SU-DHL-6 (cell line): ENCODE measurements around the gene CNRIP1.

Experiments
- H2AFZ ChIP-seq: fragments of 200-600 bp; sonication (generic); 2 replicates; pipeline ENCODE4 v1.6.1; 2014; ENCODE audit warnings: low read depth, mild to moderate bottlenecking, moderate library complexity, mixed read lengths, antibody characterized with exemption, low read length; ENCODE audit not compliant: severe bottlenecking
- H3F3A ChIP-seq: fragments of 200-600 bp; shearing (Covaris generic); 2 replicates; pipeline ENCODE4 v1.6.0; 2016; ENCODE audit warnings: antibody characterized with exemption, mild to moderate bottlenecking; ENCODE audit not compliant: insufficient read depth
- H3K27ac ChIP-seq: fragments of 200-600 bp; sonication (generic); 2 replicates; pipeline ENCODE4 v1.5.1; 2016; ENCODE audit warnings: low read depth, mild to moderate bottlenecking, low read length, moderate library complexity, mixed read lengths
- H3K27me3 ChIP-seq: fragments of 200-600 bp; sonication (generic), shearing (Covaris generic); 2 replicates; pipeline ENCODE4 v1.6.0; 2014; ENCODE audit warnings: mild to moderate bottlenecking, low read length
- H3K36me3 ChIP-seq: fragments of 200-600 bp; sonication (generic); 2 replicates; pipeline ENCODE4 v1.6.1; 2014; ENCODE audit warnings: mild to moderate bottlenecking, low read length, mixed read lengths
- H3K4me2 ChIP-seq: fragments of 300-600, 200-600 bp; shearing (Covaris generic), sonication (generic); 2 replicates; pipeline ENCODE4 v1.6.0; 2014; ENCODE audit warnings: low read length, low read depth, mild to moderate bottlenecking; ENCODE audit not compliant: poor library complexity, severe bottlenecking
- H3K4me3 ChIP-seq: fragments of 200-600 bp; sonication (generic); 2 replicates; pipeline ENCODE4 v1.5.1; 2014; ENCODE audit warnings: antibody characterized with exemption, low read length, mild to moderate bottlenecking, mixed read lengths; ENCODE audit not compliant: insufficient read depth, poor library complexity, severe bottlenecking
- H3K79me2 ChIP-seq: fragments of 200-600 bp; sonication (generic); 2 replicates; pipeline ENCODE4 v1.6.1; 2014; ENCODE audit warnings: mild to moderate bottlenecking, low read length, moderate library complexity; ENCODE audit not compliant: insufficient read depth
- H3K9ac ChIP-seq: fragments of 200-600 bp; sonication (generic); 2 replicates; pipeline ENCODE4 v1.7.0; 2014; ENCODE audit warnings: mild to moderate bottlenecking, low read length
- H3K9me2 ChIP-seq: fragments of 200-600 bp; sonication (generic); replicated peaks from 2 replicates; pipeline ENCODE4 v1.6.1; 2014; ENCODE audit warnings: low read length; ENCODE audit not compliant: insufficient read depth
- H3K9me3 ChIP-seq: fragments of 200-600 bp; sonication (generic); 2 replicates; pipeline ENCODE4 v1.6.1; 2014; ENCODE audit warnings: low read length, mixed read lengths; ENCODE audit not compliant: insufficient read depth
- H4K20me1 ChIP-seq: fragments of 200-600 bp; sonication (generic); 2 replicates; pipeline ENCODE4 v1.6.1; 2014; ENCODE audit warnings: low read depth, mild to moderate bottlenecking, antibody characterized with exemption, low read length, moderate library complexity, mixed read lengths
- EZH2phosphoT487 ChIP-seq: fragments of 200-600 bp; sonication (generic), shearing (Covaris generic); conservative IDR thresholded peaks from 2 replicates; pipeline ENCODE4 v1.6.1; 2018; ENCODE audit warnings: mild to moderate bottlenecking, antibody characterized with exemption, low read length, moderate library complexity, mixed read lengths
- TF ChIP-seq, protein P1 (sequence below): fragments of 200-600 bp; sonication (generic); IDR thresholded peaks from one replicate; pipeline ENCODE4 v1.5.1; 2017; ENCODE audit warnings: antibody characterized with exemption, mild to moderate bottlenecking, low read length, moderate library complexity; ENCODE audit not compliant: insufficient read depth, poor library complexity, severe bottlenecking

Gene CNRIP1

DNA sequence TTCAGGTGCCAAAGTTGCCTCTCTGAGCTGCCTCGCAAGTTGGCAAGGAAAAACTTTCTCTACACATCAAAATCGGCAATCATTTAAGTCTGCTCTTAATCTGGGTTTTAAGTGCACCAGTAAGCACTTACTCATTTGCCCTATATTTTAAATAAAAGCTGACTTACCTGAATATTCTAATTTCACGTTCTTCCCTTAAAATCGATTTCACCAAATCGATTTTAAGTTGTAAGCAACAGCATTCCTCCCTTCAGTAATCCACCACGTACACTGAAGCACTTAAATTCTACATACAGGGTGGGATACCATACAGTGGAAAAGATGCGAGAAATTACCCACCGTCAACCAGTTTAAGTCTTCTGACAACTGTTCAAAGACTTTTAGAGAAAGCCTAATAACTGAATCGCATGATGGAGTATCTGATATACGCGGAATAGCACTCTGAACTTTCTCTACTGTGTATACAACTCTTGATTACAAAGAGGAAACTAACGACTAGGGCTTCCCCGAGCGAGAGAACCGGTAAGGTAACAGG lies 69.0 kb downstream of the CNRIP1 start:
- peaks cover 47% of the 10 kb centered on the region for H4K20me1 ChIP-seq
- H3K9me3 ChIP-seq, result no peaks in the 10 kb centered on the region

DNA sequence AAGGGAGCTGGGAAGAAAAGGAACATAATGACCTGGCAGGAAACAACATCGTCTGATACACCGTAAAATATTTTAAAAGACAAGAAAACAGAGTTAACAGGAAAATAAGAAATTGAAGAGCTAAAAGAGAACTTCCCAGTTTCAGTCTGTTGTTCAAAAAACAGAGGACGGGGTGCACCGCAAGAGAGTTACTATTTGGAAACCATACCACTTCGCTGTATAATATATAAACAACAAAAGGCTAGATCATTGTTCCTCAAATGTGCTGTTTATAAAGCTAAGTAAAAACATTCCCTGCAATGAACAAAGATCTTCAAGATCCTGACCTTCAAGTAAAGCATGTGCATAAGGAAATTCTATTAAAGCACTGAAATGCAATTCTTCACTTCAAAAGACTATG lies 69.6 kb downstream of the CNRIP1 start:
- peaks cover 70% of the 10 kb centered on the region for H3K79me2 ChIP-seq

More for the DNA sequence above, 69.0 kb downstream of the CNRIP1 start:
- Histone ChIP-seq H3K79me2 (peaks cover 64% of the 10 kb centered on the region), H3K4me3 (peak overlapping the region; percentile 69), H3K9me2 (no peaks in the 10 kb centered on the region), H3K27ac (peak overlapping the region; percentile 91), H3K27me3 (no peaks in the 10 kb centered on the region), H3K36me3 (no peaks in the 10 kb centered on the region), H3K4me2 (peak overlapping the region; percentile 86), H2AFZ (no peak overlapping the region), H3K9ac (peak overlapping the region; percentile 92), H3F3A (peaks cover 5% of the 10 kb centered on the region; the same call in 1 of the 2 replicates)
- TF ChIP-seq, protein P1, sequence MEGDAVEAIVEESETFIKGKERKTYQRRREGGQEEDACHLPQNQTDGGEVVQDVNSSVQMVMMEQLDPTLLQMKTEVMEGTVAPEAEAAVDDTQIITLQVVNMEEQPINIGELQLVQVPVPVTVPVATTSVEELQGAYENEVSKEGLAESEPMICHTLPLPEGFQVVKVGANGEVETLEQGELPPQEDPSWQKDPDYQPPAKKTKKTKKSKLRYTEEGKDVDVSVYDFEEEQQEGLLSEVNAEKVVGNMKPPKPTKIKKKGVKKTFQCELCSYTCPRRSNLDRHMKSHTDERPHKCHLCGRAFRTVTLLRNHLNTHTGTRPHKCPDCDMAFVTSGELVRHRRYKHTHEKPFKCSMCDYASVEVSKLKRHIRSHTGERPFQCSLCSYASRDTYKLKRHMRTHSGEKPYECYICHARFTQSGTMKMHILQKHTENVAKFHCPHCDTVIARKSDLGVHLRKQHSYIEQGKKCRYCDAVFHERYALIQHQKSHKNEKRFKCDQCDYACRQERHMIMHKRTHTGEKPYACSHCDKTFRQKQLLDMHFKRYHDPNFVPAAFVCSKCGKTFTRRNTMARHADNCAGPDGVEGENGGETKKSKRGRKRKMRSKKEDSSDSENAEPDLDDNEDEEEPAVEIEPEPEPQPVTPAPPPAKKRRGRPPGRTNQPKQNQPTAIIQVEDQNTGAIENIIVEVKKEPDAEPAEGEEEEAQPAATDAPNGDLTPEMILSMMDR, result no peak
- TF ChIP-seq EZH2phosphoT487, result no peak

DNA sequence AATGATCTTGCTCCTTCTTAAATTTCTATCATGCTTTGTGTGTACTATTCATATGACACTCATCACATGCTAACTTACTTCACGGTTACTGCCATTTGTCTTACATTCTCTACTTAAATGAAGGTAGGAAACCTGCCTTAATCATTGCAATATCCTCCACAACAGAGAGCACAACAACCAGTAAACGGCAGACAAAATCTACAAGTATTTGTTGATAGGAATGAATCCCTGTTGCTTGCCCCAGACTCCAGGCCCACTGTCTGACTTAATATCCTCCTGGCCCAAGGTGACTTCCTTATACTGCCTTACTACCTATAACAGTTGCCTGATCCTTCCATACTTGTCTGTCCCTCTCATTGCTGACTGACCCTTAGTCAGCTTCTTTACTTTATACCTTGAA lies 70.9 kb downstream of the CNRIP1 start:
- peaks cover 66% of the 10 kb centered on the region for H4K20me1 ChIP-seq
- peaks cover 2% of the 10 kb centered on the region; the same call in 1 of the 2 replicates for H3K36me3 ChIP-seq
- H3K27me3 ChIP-seq, result no peaks in the 10 kb centered on the region
- H3K4me3 ChIP-seq, result peak overlapping the region; percentile 69
- peaks cover 11% of the 10 kb centered on the region for H3F3A ChIP-seq
- peak overlapping the region; percentile 86 for H3K4me2 ChIP-seq
- TF ChIP-seq EZH2phosphoT487, result no peak
- TF ChIP-seq, protein P1, result no peak
- H2AFZ ChIP-seq, result no peak overlapping the region
- H3K9ac ChIP-seq, result peak overlapping the region; percentile 92; the same call in 1 of the 2 replicates
- peaks cover 84% of the 10 kb centered on the region for H3K79me2 ChIP-seq
- no peaks in the 10 kb centered on the region for H3K9me3 ChIP-seq
- no peak overlapping the region for H3K27ac ChIP-seq
- H3K9me2 ChIP-seq, result no peaks in the 10 kb centered on the region

More for the DNA sequence above, 69.6 kb downstream of the CNRIP1 start:
- Histone ChIP-seq H3K9me3 (no peaks in the 10 kb centered on the region), H3K4me2 (peak overlapping the region; percentile 86), H3K4me3 (peak overlapping the region; percentile 69), H3K9me2 (no peaks in the 10 kb centered on the region), H3K27ac (peak overlapping the region; percentile 91; the same call in 1 of the 2 replicates), H3F3A (peaks cover 5% of the 10 kb centered on the region; the same call in 1 of the 2 replicates), H2AFZ (no peak overlapping the region), H3K27me3 (no peaks in the 10 kb centered on the region), H3K36me3 (no peaks in the 10 kb centered on the region), H4K20me1 (peaks cover 53% of the 10 kb centered on the region), H3K9ac (peak overlapping the region; percentile 92)
- TF ChIP-seq, protein P1, result no peak
- TF ChIP-seq EZH2phosphoT487, result no peak
